RKO (cell line): Measurements from ENCODE around the gene HERC2.
"Not testable (repeated sequence)": the region's sequence is repeated elsewhere in the genome, so short reads cannot be mapped to it uniquely, and the experiment has no call there.

Experiments
- DNase-seq: peaks from one replicate; pipeline ENCODE4 v3.0.0-alpha.2; 2016; ENCODE audit warnings: low spot score

Gene HERC2

DNA sequence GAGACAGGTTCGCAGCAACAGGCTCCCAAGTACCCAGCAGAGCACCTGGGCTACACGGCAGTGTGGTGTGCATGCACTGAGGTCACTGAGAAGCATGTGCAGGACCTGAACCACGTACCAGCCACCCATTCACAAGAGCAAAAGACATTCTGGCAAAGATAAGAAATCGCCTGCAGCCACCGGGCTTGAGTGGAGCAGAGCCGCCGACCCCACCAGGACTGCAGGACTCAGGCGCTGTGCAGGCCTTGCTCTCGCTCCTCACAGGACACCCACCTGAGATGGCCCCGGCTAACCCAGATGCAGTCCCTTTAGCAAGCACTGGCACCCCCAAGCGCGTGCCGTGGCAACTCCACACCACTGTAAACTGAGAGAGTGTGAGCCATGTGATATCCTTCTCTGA, 190.6 kb downstream of the HERC2 start:
- no peak for DNase-seq

GRCh38 chr15:28130651-28131050, 191.3 kb downstream of the HERC2 start:
- no peak for DNase-seq

GRCh38 chr15:28129231-28129848, 192.6 kb downstream of the HERC2 start:
- no peak for DNase-seq

- no peak for DNase-seq
These were observed 193.9 kb downstream of the HERC2 start for GRCh38 chr15:28128031-28128430.

DNA sequence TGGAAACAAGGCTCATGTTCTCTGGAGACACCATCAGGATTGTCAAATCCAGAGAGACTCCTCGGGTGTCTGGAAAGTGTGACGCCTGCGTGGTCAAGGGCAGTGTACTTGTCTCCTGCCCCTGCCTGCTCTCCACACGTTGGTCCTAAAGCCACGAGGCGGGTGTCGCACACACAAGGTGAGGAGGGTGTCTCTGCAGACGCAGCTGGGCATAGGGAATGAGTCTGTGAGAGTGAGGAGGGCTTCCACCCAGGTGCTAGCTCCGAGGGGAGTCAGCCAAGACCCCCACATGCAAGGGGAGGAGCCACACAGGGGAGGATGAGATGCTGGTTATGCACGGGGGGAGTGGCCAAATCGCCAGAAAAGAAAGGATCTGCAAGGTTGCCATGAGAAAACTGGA, 194.9 kb downstream of the HERC2 start:
- DNase-seq, result no peak

GRCh38 chr15:28125673-28126651, 196.0 kb downstream of the HERC2 start:
- DNase-seq, result peak; percentile 50

GRCh38 chr15:28124841-28125240, 197.1 kb downstream of the HERC2 start:
- no peak for DNase-seq

- peak; percentile 74 for DNase-seq
These were observed 198.5 kb downstream of the HERC2 start for GRCh38 chr15:28123408-28124023.

- no peak for DNase-seq
These were observed 199.7 kb downstream of the HERC2 start for GRCh38 chr15:28122038-28122949.

GRCh38 chr15:28121577-28121976, 200.4 kb downstream of the HERC2 start:
- DNase-seq, result not testable (repeated sequence)

GRCh38 chr15:28120359-28120640, 201.7 kb downstream of the HERC2 start:
- DNase-seq, result no peak

DNA sequence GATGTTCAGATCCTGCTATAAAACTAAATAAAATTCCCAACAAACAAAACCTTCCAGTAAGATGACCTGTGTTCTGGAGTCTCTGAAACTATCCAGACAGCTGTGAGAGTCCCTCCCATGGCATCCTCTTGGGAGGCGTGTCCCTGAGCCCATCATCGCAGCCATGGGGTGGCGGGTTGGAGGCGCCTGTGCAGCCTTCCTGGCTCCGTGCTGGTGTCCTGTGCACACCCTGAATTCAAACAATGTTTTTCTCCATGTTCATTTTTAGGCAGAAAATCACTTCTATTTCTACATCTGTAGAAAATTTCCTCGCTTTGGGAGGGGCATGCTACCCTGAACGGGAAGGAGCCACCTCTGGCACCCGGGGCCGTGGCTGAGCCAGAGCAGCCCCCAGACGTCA, 203.4 kb downstream of the HERC2 start:
- no peak for DNase-seq

GRCh38 chr15:28118083-28118482, 203.9 kb downstream of the HERC2 start:
- DNase-seq, result no peak

- no peak for DNase-seq
These were observed 204.5 kb downstream of the HERC2 start for GRCh38 chr15:28117432-28117990.

GRCh38 chr15:28116521-28117431, 205.2 kb downstream of the HERC2 start:
- no peak for DNase-seq

- no peak for DNase-seq
These were observed 206.1 kb downstream of the HERC2 start for GRCh38 chr15:28115871-28116270.

DNA sequence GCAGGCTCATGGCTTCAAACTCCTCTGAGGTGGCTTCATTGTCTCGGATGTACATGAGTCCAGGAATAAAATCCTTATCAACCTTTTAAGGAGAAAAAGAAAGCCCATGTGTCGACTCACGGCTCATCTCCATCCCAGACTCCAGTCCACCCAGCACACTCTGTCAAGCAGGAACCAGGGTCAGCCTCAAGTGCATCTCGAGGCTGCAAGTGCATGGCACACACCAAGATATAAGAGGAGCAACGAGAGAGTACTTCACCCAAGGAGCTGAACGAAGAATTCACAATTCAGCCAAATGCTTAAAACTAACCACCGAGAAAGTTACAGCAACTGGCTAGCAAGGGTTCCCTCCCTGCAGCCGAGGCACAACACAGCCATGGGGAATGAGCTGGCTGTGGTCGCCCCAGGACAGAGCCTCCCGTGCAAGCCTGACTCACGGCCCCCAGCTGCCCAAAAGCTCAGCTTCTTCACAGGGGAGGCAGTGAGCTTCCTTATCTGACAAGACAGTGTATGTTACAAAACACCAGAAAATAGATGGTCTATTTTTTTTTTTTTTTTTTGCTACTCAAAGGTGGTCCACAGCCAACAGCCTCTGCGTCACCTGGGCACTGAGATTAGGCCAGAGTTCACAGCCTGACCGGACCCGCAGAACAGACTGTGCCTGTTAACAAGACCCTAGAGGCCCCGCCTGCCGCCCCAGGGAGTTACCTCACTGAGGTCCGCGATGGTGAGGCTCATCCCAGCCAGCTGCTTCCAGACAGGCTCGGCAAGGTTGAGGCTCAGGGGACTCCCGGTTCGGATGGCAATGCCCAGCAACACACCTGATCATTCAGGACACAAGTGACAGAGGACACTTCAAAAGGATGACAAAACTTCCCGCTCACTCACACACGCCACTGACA, 207.0 kb downstream of the HERC2 start:
- no peak for DNase-seq

- no peak for DNase-seq
These were observed 207.9 kb downstream of the HERC2 start for GRCh38 chr15:28114114-28114455.

DNA sequence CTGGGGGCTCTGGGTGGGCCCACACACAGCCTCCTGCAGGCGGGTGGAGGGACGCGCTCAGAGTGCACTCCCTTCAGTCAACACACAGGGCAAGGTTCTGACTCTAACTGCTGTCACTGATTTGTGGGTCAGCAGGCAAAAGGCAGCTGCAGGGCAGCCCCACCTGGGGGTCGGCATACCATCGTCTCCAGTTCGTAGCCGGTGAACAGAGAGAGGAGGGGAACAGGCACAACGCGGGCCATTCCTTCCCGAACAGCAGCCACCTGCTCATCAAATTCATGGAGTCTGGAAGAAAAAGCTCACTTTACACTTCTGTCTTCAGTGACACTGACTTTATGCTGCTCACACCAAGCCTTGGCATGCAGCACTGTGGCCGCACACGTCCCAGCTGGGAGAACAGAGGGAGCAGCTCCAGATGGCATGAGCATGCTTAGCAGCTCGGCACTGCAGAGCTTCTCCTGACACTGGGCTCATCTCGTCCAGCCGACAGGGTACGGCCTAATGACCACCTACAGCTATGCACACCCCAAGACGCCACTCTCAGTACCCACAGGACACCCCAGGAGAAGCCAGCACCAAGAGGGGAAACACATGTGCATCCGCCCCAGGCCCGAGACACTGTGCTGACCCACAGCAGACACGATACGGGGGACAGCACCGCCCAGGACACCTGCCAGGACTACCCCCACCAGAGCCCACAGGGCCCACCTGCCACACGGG, 208.4 kb downstream of the HERC2 start:
- no peak for DNase-seq
